ENCODE results near the gene DTNA.

- TF ChIP-seq HDAC6 (IDR thresholded peaks at IDR 0.05; ENCODE audit: low read depth, low read length) = no peak
- TF ChIP-seq POLR2A (IDR thresholded peaks at IDR 0.05; ENCODE audit: control extremely low read depth in 1 of 2, low read depth in 2 of 2, low read length in 2 of 2) = no peak
- TF ChIP-seq, protein P1, sequence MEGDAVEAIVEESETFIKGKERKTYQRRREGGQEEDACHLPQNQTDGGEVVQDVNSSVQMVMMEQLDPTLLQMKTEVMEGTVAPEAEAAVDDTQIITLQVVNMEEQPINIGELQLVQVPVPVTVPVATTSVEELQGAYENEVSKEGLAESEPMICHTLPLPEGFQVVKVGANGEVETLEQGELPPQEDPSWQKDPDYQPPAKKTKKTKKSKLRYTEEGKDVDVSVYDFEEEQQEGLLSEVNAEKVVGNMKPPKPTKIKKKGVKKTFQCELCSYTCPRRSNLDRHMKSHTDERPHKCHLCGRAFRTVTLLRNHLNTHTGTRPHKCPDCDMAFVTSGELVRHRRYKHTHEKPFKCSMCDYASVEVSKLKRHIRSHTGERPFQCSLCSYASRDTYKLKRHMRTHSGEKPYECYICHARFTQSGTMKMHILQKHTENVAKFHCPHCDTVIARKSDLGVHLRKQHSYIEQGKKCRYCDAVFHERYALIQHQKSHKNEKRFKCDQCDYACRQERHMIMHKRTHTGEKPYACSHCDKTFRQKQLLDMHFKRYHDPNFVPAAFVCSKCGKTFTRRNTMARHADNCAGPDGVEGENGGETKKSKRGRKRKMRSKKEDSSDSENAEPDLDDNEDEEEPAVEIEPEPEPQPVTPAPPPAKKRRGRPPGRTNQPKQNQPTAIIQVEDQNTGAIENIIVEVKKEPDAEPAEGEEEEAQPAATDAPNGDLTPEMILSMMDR (IDR thresholded peaks at IDR 0.05; ENCODE audit: control extremely low read depth in 1 of 3, insufficient read depth in 1 of 3, low read depth in 1 of 3, low read length in 3 of 3) = no peak
- no peak for TF ChIP-seq EZH2 (IDR thresholded peaks at IDR 0.05; ENCODE audit: low read depth, low read length, severe bottlenecking)
- no peak for TF ChIP-seq CHD1 (IDR thresholded peaks at IDR 0.05; ENCODE audit: low read depth, low read length)
- TF ChIP-seq CBX5 (IDR thresholded peaks at IDR 0.05; ENCODE audit: low read depth, low read length) = no peak
Observed at GRCh38 chr18:34734056-34734455, 24.0 kb downstream of the DTNA start.
